Fibroblast of lung (primary cell): ENCODE measurements around the gene HPDL. TPM values are rescaled to one million over a fixed set of nuclear protein-coding genes. Genes with fewer than 3 reads are reported as not detected.
"Not testable (repeated sequence)": the region's sequence is repeated elsewhere in the genome, so short reads cannot be mapped to it uniquely, and the experiment has no call there.

Experiments used
- DNase-seq, 2 donors: peaks; one replicate each; pipeline versions ENCODE4 v3.0.0 to v3.0.0-alpha.2; 2010; ENCODE audit warnings: low read depth in 2 of 2
- H2AFZ ChIP-seq: 2 replicates; pipeline ENCODE4 v1.5.1; 2012; ENCODE audit warnings: low read length, control low read depth, inconsistent platforms
- H3K27ac ChIP-seq: 2 replicates; pipeline ENCODE4 v1.5.1; 2011; ENCODE audit warnings: low read length, control low read depth; ENCODE audit not compliant: insufficient read depth
- H3K27me3 ChIP-seq: 2 replicates; pipeline ENCODE4 v1.5.1; 2011; ENCODE audit warnings: mild to moderate bottlenecking, low read length; ENCODE audit not compliant: control insufficient read depth, insufficient read depth
- H3K36me3 ChIP-seq: 2 replicates; pipeline ENCODE4 v1.5.1; 2011; ENCODE audit warnings: low read length; ENCODE audit not compliant: control insufficient read depth, insufficient read depth
- H3K4me1 ChIP-seq: 2 replicates; pipeline ENCODE4 v1.5.1; 2011; ENCODE audit warnings: low read length; ENCODE audit not compliant: control insufficient read depth, insufficient read depth; ENCODE audit errors: extremely low read depth
- H3K4me2 ChIP-seq: 2 replicates; pipeline ENCODE4 v1.5.1; 2011; ENCODE audit warnings: low read length, control low read depth; ENCODE audit not compliant: insufficient read depth; ENCODE audit errors: extremely low read depth
- H3K4me3 ChIP-seq, 4 experiments: fragments of 200-600 bp in 1 of 4; sonication (generic) in 1 of 4; replicated peaks in 1 of 4; 2 replicates each; pipeline ENCODE4 v1.5.1; 2011 to 2016; ENCODE audit warnings: low read length in 4 of 4, low read depth in 3 of 4, mild to moderate bottlenecking in 3 of 4, control low read depth in 2 of 4, inconsistent platforms in 1 of 4, mixed read lengths in 1 of 4; ENCODE audit not compliant: insufficient read depth in 1 of 4; ENCODE audit errors: control extremely low read depth in 1 of 4
- H3K79me2 ChIP-seq: 2 replicates; pipeline ENCODE4 v1.5.1; 2012; ENCODE audit warnings: mild to moderate bottlenecking, low read length, inconsistent platforms; ENCODE audit not compliant: control insufficient read depth, insufficient read depth
- H3K9ac ChIP-seq: 2 replicates; pipeline ENCODE4 v1.5.1; 2011; ENCODE audit warnings: mild to moderate bottlenecking, low read length, control low read depth; ENCODE audit not compliant: insufficient read depth
- H3K9me3 ChIP-seq: 2 replicates; pipeline ENCODE4 v1.5.1; 2012; ENCODE audit warnings: low read depth, low read length; ENCODE audit not compliant: control insufficient read depth, insufficient read depth
- H4K20me1 ChIP-seq: 2 replicates; pipeline ENCODE4 v1.5.1; 2011; ENCODE audit warnings: low read length; ENCODE audit not compliant: control insufficient read depth, insufficient read depth; ENCODE audit errors: extremely low read depth
- EZH2 ChIP-seq: IDR thresholded peaks from 2 replicates; pipeline ENCODE4 v1.5.1; 2012; ENCODE audit warnings: low read length, control low read depth, mild to moderate bottlenecking; ENCODE audit errors: missing control alignments
- polyA minus RNA-seq: library from RNA; depleted of rRNA, polyadenylated mRNA; stranded (reverse); fragments of >200 nt; gene quantifications from 2 replicates; pipeline ENCODE4 v1.2.3, GENCODE V29; 2011; ENCODE audit warnings: low replicate concordance
- polyA plus RNA-seq, 2 donors: library from polyadenylated mRNA; depleted of rRNA in 1 of 2; stranded (reverse) in 1 of 2; unstranded in 1 of 2; fragments of >200 nt; gene quantifications; 2 replicates each; pipeline ENCODE4 v1.2.1, GENCODE V29; 2011 to 2012; ENCODE audit warnings: missing spikeins in 1 of 2
- total RNA-seq: library from RNA; depleted of rRNA; stranded (reverse); fragments of >200 nt; gene quantifications from 2 replicates; pipeline ENCODE4 v1.2.1, GENCODE V29; 2014
- TF ChIP-seq, protein P1 (sequence below), 2 donors: IDR thresholded peaks in 1 of 2; conservative IDR thresholded peaks in 1 of 2; 1 replicate in 1 of 2; 2 replicates in 1 of 2; pipeline ENCODE4 v1.5.1; 2011 to 2012; ENCODE audit warnings: low read length in 2 of 2, control low read depth in 1 of 2, inconsistent platforms in 1 of 2, low read depth in 1 of 2, mild to moderate bottlenecking in 1 of 2

HPDL gene
- total RNA-seq (0.17 and 0.26 TPM in 2 replicates), polyA plus RNA-seq (0.17 and 0.30 TPM in 2 replicates), polyA minus RNA-seq (not detected in 2 replicates)
- polyA plus RNA-seq (2012): 0.41 and 0.69 TPM in 2 replicates

DNA sequence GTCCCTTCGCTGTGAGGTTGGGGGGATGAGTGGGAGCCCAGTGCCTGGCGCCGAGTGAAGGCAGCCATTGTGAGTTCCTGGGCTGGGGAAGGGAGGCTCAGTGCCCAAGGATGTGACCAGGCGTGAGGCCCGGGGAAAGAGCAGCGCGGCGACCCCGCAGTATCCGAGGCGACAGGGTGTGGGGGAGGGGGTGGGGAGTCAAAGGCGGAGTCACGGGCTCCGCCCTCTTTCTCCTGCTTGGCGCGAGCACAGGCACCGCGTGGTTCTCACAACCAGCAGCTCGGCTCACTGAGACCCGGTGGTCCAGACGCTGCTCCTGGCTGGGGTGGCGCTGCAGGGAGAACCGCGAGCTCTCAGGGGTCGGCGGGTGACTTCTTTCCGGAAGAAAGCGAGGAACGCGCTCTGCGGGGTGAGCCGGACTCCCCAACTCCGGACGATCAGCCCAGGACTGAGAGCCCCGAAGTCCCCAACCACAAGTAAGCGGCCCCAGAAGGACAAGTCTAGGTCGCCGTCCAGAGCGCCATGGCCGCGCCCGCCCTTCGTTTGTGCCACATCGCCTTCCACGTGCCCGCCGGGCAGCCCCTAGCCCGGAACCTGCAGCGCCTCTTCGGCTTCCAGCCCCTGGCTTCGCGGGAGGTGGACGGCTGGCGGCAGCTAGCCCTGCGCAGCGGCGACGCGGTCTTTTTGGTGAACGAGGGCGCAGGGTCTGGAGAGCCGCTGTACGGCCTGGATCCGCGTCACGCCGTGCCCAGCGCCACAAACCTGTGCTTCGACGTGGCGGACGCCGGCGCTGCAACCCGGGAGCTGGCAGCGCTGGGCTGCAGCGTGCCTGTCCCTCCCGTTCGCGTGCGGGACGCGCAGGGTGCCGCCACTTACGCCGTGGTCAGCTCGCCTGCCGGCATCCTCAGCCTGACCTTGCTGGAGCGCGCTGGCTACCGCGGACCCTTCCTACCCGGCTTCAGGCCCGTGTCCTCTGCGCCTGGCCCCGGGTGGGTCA, at the start of gene HPDL:
HPDL (plus strand) TSS at position 269 of the 997 bp plus-strand sequence; CDS start at position 523, 254 bp downstream.
- TF ChIP-seq, protein P1, sequence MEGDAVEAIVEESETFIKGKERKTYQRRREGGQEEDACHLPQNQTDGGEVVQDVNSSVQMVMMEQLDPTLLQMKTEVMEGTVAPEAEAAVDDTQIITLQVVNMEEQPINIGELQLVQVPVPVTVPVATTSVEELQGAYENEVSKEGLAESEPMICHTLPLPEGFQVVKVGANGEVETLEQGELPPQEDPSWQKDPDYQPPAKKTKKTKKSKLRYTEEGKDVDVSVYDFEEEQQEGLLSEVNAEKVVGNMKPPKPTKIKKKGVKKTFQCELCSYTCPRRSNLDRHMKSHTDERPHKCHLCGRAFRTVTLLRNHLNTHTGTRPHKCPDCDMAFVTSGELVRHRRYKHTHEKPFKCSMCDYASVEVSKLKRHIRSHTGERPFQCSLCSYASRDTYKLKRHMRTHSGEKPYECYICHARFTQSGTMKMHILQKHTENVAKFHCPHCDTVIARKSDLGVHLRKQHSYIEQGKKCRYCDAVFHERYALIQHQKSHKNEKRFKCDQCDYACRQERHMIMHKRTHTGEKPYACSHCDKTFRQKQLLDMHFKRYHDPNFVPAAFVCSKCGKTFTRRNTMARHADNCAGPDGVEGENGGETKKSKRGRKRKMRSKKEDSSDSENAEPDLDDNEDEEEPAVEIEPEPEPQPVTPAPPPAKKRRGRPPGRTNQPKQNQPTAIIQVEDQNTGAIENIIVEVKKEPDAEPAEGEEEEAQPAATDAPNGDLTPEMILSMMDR (conservative IDR thresholded peaks at IDR 0.05 in 1 of 2, IDR thresholded peaks at IDR 0.05 in 1 of 2; ENCODE audit: low read depth in 1 of 2, low read length in 2 of 2): no peak
- TF ChIP-seq EZH2: no peak
- H3K4me1 ChIP-seq: peaks cover 8% of the 10 kb centered on the region
- peak within 1 kb of the TSS; percentile 85 for H2AFZ ChIP-seq
- no peaks in the 10 kb centered on the region for H3K79me2 ChIP-seq
- H3K27me3 ChIP-seq: no peaks in the 10 kb centered on the region
- no peaks in the 10 kb centered on the region for H4K20me1 ChIP-seq
- H3K9me3 ChIP-seq: no peaks in the 10 kb centered on the region
- peak within 1 kb of the TSS; percentile 47 to 69 (median 54) for H3K4me3 ChIP-seq
- DNase-seq: peak; percentile 53 to 54
- peak within 1 kb of the TSS; percentile 55 for H3K9ac ChIP-seq
- peaks cover 2% of the 10 kb centered on the region for H3K36me3 ChIP-seq
- H3K4me2 ChIP-seq: peak within 1 kb of the TSS; percentile 85
- no peak within 1 kb of the TSS for H3K27ac ChIP-seq

DNA sequence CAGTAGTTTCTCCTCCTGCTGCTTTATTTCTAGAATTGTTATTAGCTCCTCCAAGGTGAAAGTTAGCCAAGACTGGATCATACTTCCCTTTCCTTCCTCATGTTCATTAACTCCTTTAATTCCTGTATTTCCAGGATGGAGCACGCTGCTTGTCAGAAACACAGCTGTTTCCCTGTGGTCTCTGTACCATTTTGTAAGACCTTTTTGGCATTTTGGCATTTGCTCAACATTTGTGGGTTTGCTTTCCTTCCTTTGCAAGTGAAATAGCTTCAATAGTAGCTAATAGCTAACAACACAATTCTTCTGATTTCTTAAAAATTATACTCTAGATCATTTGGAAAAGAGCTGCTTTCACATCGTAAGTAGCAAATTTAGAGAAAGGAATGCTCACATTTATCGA, 44.3 kb upstream of the HPDL start:
- no peaks in the 10 kb centered on the region for H4K20me1 ChIP-seq
- H3K4me3 ChIP-seq: no peak overlapping the region
- H3K4me1 ChIP-seq: no peaks in the 10 kb centered on the region
- H3K4me2 ChIP-seq: no peak overlapping the region
- H3K27ac ChIP-seq: no peak overlapping the region
- no peaks in the 10 kb centered on the region for H3K36me3 ChIP-seq
- no peaks in the 10 kb centered on the region for H3K79me2 ChIP-seq
- H3K27me3 ChIP-seq: no peaks in the 10 kb centered on the region
- no peaks in the 10 kb centered on the region for H3K9me3 ChIP-seq
- peak in 1 of 2 donors; percentile 67 for DNase-seq
- H3K9ac ChIP-seq: no peak overlapping the region
- TF ChIP-seq, protein P1 (conservative IDR thresholded peaks at IDR 0.05 in 1 of 2, IDR thresholded peaks at IDR 0.05 in 1 of 2; ENCODE audit: low read depth in 1 of 2, low read length in 2 of 2): no peak
- no peak for TF ChIP-seq EZH2
- no peak overlapping the region for H2AFZ ChIP-seq

DNA sequence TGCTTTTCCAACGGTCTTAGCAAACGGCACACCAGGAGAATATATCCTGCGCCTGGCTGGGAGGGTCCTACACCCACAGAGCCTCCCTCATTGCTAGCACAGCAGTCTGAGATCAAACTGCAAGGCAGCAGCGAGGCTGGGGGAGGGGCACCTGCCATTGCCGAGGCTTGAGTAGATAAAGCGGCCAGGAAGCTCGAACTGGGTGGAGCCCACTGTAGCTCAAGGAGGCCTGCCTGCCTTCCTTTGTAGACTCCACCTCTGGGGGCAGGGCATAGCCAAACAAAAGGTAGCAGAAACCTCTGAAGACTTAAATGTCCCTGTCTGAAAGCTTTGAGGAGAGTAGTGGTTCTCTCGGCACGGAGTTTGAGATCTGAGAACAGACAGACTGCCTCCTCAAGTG, 41.8 kb upstream of the HPDL start:
- H3K4me1 ChIP-seq, H3K27ac ChIP-seq, H3K79me2 ChIP-seq, H3K4me2 ChIP-seq, H3K9ac ChIP-seq, H3K4me3 ChIP-seq, H4K20me1 ChIP-seq, DNase-seq, H3K36me3 ChIP-seq, H2AFZ ChIP-seq, H3K9me3 ChIP-seq, H3K27me3 ChIP-seq: not testable (repeated sequence)

DNA sequence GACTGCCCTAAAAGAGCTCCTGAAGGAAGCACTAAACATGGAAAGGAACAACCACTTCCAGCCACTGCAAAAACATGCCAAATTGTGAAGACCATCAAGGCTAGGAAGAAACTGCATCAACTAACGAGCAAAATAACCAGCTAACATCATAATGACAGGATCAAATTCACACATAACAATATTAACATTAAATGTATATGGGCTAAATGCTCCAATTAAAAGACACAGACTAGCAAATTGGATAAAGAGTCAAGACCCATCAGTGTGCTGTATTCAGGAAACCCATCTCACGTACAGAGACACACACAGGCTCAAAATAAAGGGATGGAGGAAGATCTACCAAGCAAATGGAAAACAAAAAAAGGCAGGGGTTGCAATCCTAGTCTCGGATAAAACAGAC, 40.2 kb upstream of the HPDL start:
- not testable (repeated sequence) for H2AFZ ChIP-seq, H3K4me2 ChIP-seq, H3K4me1 ChIP-seq, H3K9me3 ChIP-seq, H3K27ac ChIP-seq, H3K27me3 ChIP-seq, H4K20me1 ChIP-seq, H3K9ac ChIP-seq, H3K79me2 ChIP-seq, DNase-seq, H3K4me3 ChIP-seq, H3K36me3 ChIP-seq

DNA sequence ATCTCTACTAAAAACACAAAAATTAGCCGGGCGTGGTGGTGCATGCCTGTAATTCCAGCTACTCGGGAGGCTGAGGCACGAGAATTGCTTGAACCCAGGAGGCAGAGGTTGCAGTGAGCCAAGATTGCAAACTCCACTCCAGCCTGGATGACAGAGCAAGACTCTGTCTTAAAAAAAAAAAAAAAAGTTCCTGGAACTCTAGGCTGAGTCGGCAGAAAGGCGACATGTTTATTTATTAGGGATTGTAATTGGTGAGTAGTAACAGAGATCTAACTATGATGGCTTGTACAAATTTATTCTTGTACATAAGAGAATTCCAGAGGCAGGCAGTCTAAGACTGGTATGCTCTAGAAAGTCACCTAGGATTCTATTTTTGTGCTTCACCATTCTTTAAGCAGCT, 35.7 kb upstream of the HPDL start:
- not testable (repeated sequence) for H3K9ac ChIP-seq, H4K20me1 ChIP-seq, H3K79me2 ChIP-seq, H3K36me3 ChIP-seq, DNase-seq, H3K4me2 ChIP-seq, H3K4me1 ChIP-seq, H3K27ac ChIP-seq, H2AFZ ChIP-seq, H3K9me3 ChIP-seq, H3K4me3 ChIP-seq, H3K27me3 ChIP-seq
